ENCODE results near the gene DPPA5.
A peak's percentile ranks its signal among the peaks of the same experiment; 100 is the strongest.
"Not testable (repeated sequence)": the region's sequence is repeated elsewhere in the genome, so short reads cannot be mapped to it uniquely, and the experiment has no call there.

Gene DPPA5

GRCh38 chr6:73363537-73363875 lies 9.4 kb upstream of the DPPA5 start:
- DNase-seq = no peak

- DNase-seq = no peak
Observed at GRCh38 chr6:73362869-73363536, 8.9 kb upstream of the DPPA5 start.

GRCh38 chr6:73362358-73362757 lies 8.3 kb upstream of the DPPA5 start, which contains the start of gene KHDC3L:
KHDC3L (plus strand) TSS chr6:73362658; CDS start chr6:73362730, 72 bp downstream.
- no peak for DNase-seq

DNA sequence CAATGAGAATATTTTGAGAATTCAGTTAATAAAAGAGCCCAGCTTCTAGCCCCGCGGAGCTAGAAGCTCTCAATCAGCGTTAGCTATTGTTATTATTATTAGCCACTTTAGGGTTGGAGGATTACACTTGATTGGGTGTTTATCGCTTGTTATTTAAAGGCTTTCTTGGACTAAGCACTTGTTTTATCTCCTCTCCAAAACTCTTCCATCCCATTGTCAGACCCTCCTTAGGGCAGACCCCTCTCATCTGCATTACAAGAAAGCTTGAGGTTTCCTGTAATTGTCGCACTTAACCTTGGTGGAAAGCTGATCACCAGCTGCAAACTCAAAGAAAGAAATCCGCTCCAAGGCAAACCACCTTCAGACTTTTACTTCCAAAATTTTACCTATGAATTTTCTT lies 4.8 kb downstream of the DPPA5 start:
- no peak for DNase-seq

GRCh38 chr6:73348550-73349204 lies 5.4 kb downstream of the DPPA5 start:
- DNase-seq = no peak

DNA sequence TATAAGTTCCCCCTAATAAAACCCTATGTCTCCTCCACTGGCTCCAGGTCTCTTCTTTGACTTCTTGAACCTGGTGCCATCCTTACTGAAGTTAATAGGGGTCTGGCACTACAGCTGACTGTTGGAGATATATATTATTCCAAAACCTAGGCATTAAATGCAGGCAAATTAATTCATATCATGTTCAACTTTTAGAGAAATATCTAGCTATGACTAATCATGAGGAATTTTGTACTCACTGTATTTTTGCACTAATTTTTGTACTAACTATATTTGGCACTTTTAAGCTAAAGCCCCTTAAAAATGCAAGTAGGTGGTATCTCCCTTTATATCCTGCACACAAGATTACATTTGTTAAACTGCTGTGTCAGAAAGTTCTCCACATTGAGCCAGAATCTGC lies 10.9 kb downstream of the DPPA5 start:
- no peak for DNase-seq

DNA sequence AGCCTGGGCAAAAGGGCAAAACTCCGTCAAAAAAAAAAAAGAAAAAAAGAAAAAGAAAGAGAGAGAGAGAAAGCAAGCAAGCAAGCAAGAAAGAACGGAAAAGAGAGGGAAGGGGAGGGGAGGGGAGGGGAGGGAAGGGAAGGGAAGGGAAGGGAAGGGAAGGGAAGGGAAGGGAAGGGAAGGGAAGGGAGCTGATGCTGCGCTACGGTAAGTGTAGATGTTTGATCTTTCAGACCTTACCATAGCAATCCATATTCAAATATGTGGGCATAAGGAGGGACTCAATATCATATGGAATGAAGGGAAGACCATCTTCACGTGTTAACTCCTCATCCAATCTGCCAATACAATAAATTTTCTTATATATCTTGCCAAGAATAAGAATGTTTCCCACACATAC lies 11.9 kb downstream of the DPPA5 start:
- DNase-seq = no peak

- no peak for DNase-seq
Observed at GRCh38 chr6:73341335-73341734, 12.7 kb downstream of the DPPA5 start.

GRCh38 chr6:73340048-73340447 lies 14.0 kb downstream of the DPPA5 start:
- DNase-seq = no peak

DNA sequence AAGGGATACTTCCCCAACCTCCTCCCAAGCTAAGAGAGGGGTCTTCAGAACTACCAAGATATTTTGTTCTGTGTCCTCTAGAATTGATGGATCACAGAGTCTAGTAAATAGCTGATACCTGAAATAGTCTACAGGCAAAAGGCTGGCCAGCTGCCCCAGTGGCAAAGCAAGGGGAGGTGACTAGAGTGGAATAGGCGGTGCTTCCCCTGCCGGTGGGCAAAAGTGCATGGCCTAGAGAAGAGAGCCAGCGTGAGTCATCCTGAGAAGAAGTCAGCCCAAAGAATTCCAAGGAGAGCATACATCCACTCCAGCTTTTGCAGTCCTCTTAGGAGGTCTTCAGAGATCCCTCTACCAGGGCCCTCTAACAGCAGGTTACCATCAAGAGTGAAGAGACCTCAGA lies 14.7 kb downstream of the DPPA5 start:
- no peak for DNase-seq

DNA sequence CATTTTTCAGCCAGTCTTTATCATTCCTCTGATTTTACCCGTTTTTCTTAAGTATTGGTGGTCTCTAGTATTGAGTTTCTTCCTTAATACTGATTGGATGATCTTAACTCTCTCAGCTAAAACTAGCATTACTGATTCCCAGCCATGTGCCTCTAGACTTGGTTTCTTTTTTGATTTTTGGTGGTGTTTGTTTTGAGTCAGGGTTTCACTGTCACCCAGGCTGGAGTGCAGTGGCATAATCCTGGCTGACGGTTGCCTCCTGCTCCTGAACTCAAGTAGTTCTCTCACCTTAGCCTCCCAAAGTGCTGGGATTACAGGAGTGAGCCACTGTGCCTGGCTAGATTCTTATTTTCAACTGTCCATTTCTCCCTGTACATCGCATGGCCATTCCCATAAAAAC lies 24.9 kb downstream of the DPPA5 start:
- DNase-seq = peak in 1 of 5 donors; percentile 30

- DNase-seq = no peak
Observed at GRCh38 chr6:73328790-73329189, 25.3 kb downstream of the DPPA5 start.

- DNase-seq = no peak
Observed at GRCh38 chr6:73325656-73326055, 28.4 kb downstream of the DPPA5 start.

- DNase-seq = no peak
Observed at GRCh38 chr6:73323323-73323722, 30.8 kb downstream of the DPPA5 start.

GRCh38 chr6:73314577-73315492 lies 39.2 kb downstream of the DPPA5 start:
- no peak for DNase-seq

- DNase-seq = not testable (repeated sequence)
Observed at GRCh38 chr6:73310503-73310845, 43.6 kb downstream of the DPPA5 start.

- peak; percentile 17 to 68 (median 22) for DNase-seq
Observed at GRCh38 chr6:73309785-73310502, 44.1 kb downstream of the DPPA5 start.

DNA sequence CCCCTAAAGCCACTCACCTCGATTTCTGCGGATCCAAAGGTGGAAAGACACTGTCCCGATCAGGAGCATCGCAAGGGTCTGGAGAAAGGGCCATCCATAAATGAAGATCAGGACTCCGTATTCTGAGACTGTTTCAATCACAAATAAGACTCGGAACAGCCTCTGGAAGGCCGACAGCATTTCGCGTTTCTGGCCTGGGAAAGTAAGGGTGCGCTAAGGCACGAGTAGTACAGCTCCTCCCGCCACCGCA lies 44.6 kb downstream of the DPPA5 start:
- DNase-seq = no peak

DNA sequence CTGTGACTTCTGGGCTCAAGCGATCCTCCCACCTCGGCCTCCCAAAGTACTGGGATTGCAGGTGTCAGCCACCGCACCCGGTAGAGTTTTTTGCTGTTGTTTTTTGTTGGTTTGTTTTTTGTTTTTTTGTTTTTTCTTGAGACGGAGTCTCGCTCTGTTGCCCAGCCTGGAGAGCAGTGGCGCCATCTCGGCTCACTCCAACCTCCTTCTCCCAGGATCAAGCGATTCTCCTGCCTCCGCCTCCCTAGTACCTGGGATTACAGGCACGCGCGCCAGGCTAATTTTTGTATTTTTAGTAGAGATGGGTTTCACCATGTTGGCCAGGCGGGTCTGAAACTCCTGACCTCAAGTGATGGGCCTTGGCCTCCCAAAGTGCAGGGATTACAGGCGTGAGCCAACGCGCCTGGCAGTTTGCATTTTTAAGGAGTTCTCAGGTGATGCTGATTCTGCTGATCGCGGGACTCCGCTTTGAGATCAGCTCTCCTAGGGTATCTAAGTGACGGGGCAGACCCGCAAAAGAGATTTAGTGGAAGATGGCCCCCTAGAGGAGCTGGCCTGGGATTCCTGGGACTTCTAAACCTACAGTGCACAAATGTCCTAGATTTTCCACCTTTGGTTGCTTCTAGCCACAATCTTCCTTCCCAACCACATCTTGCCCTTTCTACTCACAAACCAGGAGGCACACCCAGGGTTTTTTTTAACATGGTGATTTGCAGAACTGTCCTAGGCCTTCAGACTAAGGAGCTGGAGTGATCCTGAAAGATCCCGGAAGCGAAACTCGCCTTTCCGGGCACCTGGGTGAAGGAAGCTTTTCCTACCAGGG lies 45.2 kb downstream of the DPPA5 start:
- no peak for DNase-seq

DNA sequence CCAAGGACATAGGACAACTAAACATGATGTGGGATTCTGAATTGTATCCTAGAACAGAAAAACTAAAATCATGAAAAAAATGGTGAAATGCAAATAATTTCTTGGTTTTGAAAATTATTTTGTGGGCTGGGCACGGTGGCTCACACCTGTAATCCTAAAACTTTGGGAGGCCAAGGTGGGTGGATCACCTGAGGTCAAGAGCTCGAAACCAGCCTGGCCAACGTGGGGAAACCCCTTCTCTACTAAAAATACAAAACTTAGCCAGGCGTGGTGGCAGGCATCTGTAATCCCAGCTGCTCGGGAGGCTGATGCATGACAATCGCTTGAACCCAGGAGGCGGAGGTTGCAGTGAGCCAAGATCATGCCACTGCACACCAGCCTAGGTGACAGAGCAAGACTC lies 50.3 kb downstream of the DPPA5 start:
- not testable (repeated sequence) for DNase-seq
